Activated CD4-positive, alpha-beta T cell treated with anti-CD3 and anti-CD28 coated beads for 36 hours (primary cell): ENCODE data around the gene KIAA2012. TPM values are rescaled to one million over a fixed set of nuclear protein-coding genes. Genes with fewer than 3 reads are reported as not detected.

ENCODE experiments used
- ATAC-seq: fragments of 200-7000 bp; cut with Tn5 transposase; one replicate; pipeline ENCODE4 v1.10.0; 2021; ENCODE audit warnings: mild to moderate bottlenecking, moderate library complexity
- CTCF ChIA-PET: fragments of 350-600 bp; sonication (Branson Sonifier 250); formaldehyde crosslinking; loops from one replicate; lab custom pipeline; 2021; ENCODE audit warnings: antibody characterized with exemption; lab: Charles Lee
- POLR2A ChIA-PET: fragments of 350-600 bp; sonication (Branson Sonifier 250); formaldehyde crosslinking; loops from one replicate; lab custom pipeline; 2021; ENCODE audit warnings: antibody characterized with exemption, inconsistent platforms; lab: Charles Lee
- DNase-seq: peaks from one replicate; pipeline ENCODE4 v3.0.0-alpha.2; 2020
- H3K27ac Mint-ChIP-seq: one replicate; pipeline ENCODE4 v1.8.0; 2021; ENCODE audit warnings: mixed read lengths
- H3K27me3 Mint-ChIP-seq: one replicate; pipeline ENCODE4 v1.8.0; 2021; ENCODE audit warnings: mixed read lengths
- H3K36me3 Mint-ChIP-seq: one replicate; pipeline ENCODE4 v1.8.0; 2021; ENCODE audit warnings: low read depth, mixed read lengths
- H3K4me1 Mint-ChIP-seq: one replicate; pipeline ENCODE4 v1.8.0; 2021; ENCODE audit warnings: mixed read lengths
- H3K4me3 Mint-ChIP-seq: one replicate; pipeline ENCODE4 v1.8.0; 2021; ENCODE audit warnings: mild to moderate bottlenecking, moderate library complexity, mixed read lengths
- H3K9me3 Mint-ChIP-seq: one replicate; pipeline ENCODE4 v1.8.0; 2021; ENCODE audit warnings: low read depth, mixed read lengths
- intact Hi-C, 2 experiments: fragments of 100-400 bp; cut with DNase I in 1 of 2; cut with micrococcal nuclease in 1 of 2; formaldehyde crosslinking; loops; one replicate each; pipeline versions ENCODE4 v1.14.2 to v1.15.1; 2022 to 2024; cut with DNase I, micrococcal nuclease
- total RNA-seq, 2 experiments: library from RNA; stranded (reverse); gene quantifications; one replicate each; pipeline ENCODE4 v1.2.3, GENCODE V29; 2021

KIAA2012 gene
- total RNA-seq, 2 experiments from 2014 or later, result not detected

GRCh38 chr2:202064881-202065230 is 8.2 kb upstream of the KIAA2012 start:
- Mint-ChIP-seq H3K27me3 (no peaks in the 10 kb centered on the region), H3K36me3 (no peaks in the 10 kb centered on the region), H3K27ac (no peak overlapping the region), H3K4me1 (peaks cover 4% of the 10 kb centered on the region), H3K4me3 (no peak overlapping the region), H3K9me3 (no peaks in the 10 kb centered on the region)
- ChIA-PET POLR2A (interaction anchor here (0.5 kb wide), 1 partner anchor 125 kb away, joined by 9 read pairs; no protein-coding TSS in a partner anchor), CTCF (interaction anchor here (1.2 kb wide), 1 partner anchor 205 kb away, joined by 6 read pairs; no protein-coding TSS in a partner anchor)
- ATAC-seq (no peak), DNase-seq (no peak)
- intact Hi-C loops, result loop anchor here in 1 of 2 experiments (5.0 kb wide), 1 partner anchor 203 kb away; no protein-coding TSS in a partner anchor

GRCh38 chr2:202065876-202066275 is 7.2 kb upstream of the KIAA2012 start:
- ATAC-seq (no peak), DNase-seq (no peak)
- POLR2A ChIA-PET, result no interaction called here
- Mint-ChIP-seq H3K4me3 (no peak overlapping the region), H3K9me3 (no peaks in the 10 kb centered on the region), H3K27ac (no peak overlapping the region), H3K27me3 (no peaks in the 10 kb centered on the region), H3K36me3 (no peaks in the 10 kb centered on the region), H3K4me1 (peaks cover 4% of the 10 kb centered on the region)
- intact Hi-C loops, result no loop called here
- CTCF ChIA-PET, result interaction anchor here (0.5 to 1.2 kb wide), 2 partner anchors 206 to 736 kb away, joined by 3 to 6 read pairs; no protein-coding TSS in a partner anchor

GRCh38 chr2:202066875-202067274 is 6.2 kb upstream of the KIAA2012 start:
- H3K4me1 Mint-ChIP-seq, result peaks cover 7% of the 10 kb centered on the region
- intact Hi-C loops, result no loop called here
- no peak for DNase-seq

GRCh38 chr2:202067589-202067988 is 5.5 kb upstream of the KIAA2012 start:
- H3K4me1 Mint-ChIP-seq, result peaks cover 7% of the 10 kb centered on the region
- no peaks in the 10 kb centered on the region for H3K9me3 Mint-ChIP-seq
- no peaks in the 10 kb centered on the region for H3K27me3 Mint-ChIP-seq
- H3K27ac Mint-ChIP-seq, result no peak overlapping the region
- CTCF ChIA-PET, result no interaction called here
- ATAC-seq (no peak), DNase-seq (no peak)
- H3K4me3 Mint-ChIP-seq, result no peak overlapping the region
- POLR2A ChIA-PET, result interaction anchor here (0.5 kb wide), 1 partner anchor 427 kb away, joined by 9 read pairs; no protein-coding TSS in a partner anchor
- intact Hi-C loops, result no loop called here
- no peaks in the 10 kb centered on the region for H3K36me3 Mint-ChIP-seq

More at GRCh38 chr2:202066875-202067274, 6.2 kb upstream of the KIAA2012 start:
- Mint-ChIP-seq H3K4me3 (no peak overlapping the region), H3K27ac (no peak overlapping the region), H3K36me3 (no peaks in the 10 kb centered on the region), H3K9me3 (no peaks in the 10 kb centered on the region), H3K27me3 (no peaks in the 10 kb centered on the region)
- CTCF ChIA-PET, result no interaction called here
- no peak for ATAC-seq
- POLR2A ChIA-PET, result interaction anchor here (0.5 kb wide), 1 partner anchor 426 kb away, joined by 9 read pairs; no protein-coding TSS in a partner anchor

GRCh38 chr2:202069170-202070067 is 3.6 kb upstream of the KIAA2012 start:
- Mint-ChIP-seq H3K9me3 (no peaks in the 10 kb centered on the region), H3K27me3 (peaks cover 1% of the 10 kb centered on the region), H3K4me1 (peaks cover 5% of the 10 kb centered on the region), H3K4me3 (no peak overlapping the region), H3K27ac (no peak overlapping the region), H3K36me3 (no peaks in the 10 kb centered on the region)
- intact Hi-C loops, result no loop called here
- ChIA-PET CTCF (no interaction called here), POLR2A (no interaction called here)
- DNase-seq (no peak), ATAC-seq (no peak)

GRCh38 chr2:202071107-202071506 is 1.9 kb upstream of the KIAA2012 start:
- intact Hi-C loops, result no loop called here
- peaks cover 1% of the 10 kb centered on the region for H3K27me3 Mint-ChIP-seq
- DNase-seq, result no peak
- peaks cover 3% of the 10 kb centered on the region for H3K4me1 Mint-ChIP-seq
- ChIA-PET CTCF (no interaction called here), POLR2A (no interaction called here)
- H3K27ac Mint-ChIP-seq, result no peak overlapping the region
- no peaks in the 10 kb centered on the region for H3K9me3 Mint-ChIP-seq
- peak; percentile 55 for ATAC-seq
- H3K4me3 Mint-ChIP-seq, result no peak overlapping the region
- no peaks in the 10 kb centered on the region for H3K36me3 Mint-ChIP-seq

- H3K4me3 Mint-ChIP-seq, result no peak overlapping the region
- no peaks in the 10 kb centered on the region for H3K9me3 Mint-ChIP-seq
- intact Hi-C loops, result no loop called here
- peaks cover 3% of the 10 kb centered on the region for H3K4me1 Mint-ChIP-seq
- ATAC-seq, result no peak
- ChIA-PET CTCF (no interaction called here), POLR2A (no interaction called here)
- no peaks in the 10 kb centered on the region for H3K36me3 Mint-ChIP-seq
- no peak overlapping the region for H3K27ac Mint-ChIP-seq
- no peak for DNase-seq
- peaks cover 1% of the 10 kb centered on the region for H3K27me3 Mint-ChIP-seq
Measured at GRCh38 chr2:202072226-202072625, 829 bp upstream of the KIAA2012 start.

GRCh38 chr2:202074324-202074723 is 1.3 kb downstream of the KIAA2012 start:
- H3K9me3 Mint-ChIP-seq, result no peaks in the 10 kb centered on the region
- no peak overlapping the region for H3K4me3 Mint-ChIP-seq
- no peaks in the 10 kb centered on the region for H3K36me3 Mint-ChIP-seq
- no peak overlapping the region for H3K27ac Mint-ChIP-seq
- intact Hi-C loops, result no loop called here
- H3K27me3 Mint-ChIP-seq, result peaks cover 1% of the 10 kb centered on the region
- POLR2A ChIA-PET, result no interaction called here
- peaks cover 3% of the 10 kb centered on the region for H3K4me1 Mint-ChIP-seq
- ATAC-seq (no peak), DNase-seq (no peak)
- CTCF ChIA-PET, result interaction anchor here (0.5 kb wide), 1 partner anchor 329 kb away, joined by 3 read pairs; no protein-coding TSS in a partner anchor

- intact Hi-C loops, result no loop called here
- Mint-ChIP-seq H3K4me3 (no peak overlapping the region), H3K36me3 (no peaks in the 10 kb centered on the region), H3K27me3 (no peaks in the 10 kb centered on the region), H3K9me3 (no peaks in the 10 kb centered on the region), H3K4me1 (no peaks in the 10 kb centered on the region), H3K27ac (no peak overlapping the region)
- DNase-seq (no peak), ATAC-seq (no peak)
- ChIA-PET POLR2A (no interaction called here), CTCF (no interaction called here)
Measured at GRCh38 chr2:202079310-202079709, 6.3 kb downstream of the KIAA2012 start.

- Mint-ChIP-seq H3K4me1 (no peaks in the 10 kb centered on the region), H3K27me3 (no peaks in the 10 kb centered on the region), H3K4me3 (no peak overlapping the region), H3K9me3 (no peaks in the 10 kb centered on the region), H3K36me3 (no peaks in the 10 kb centered on the region), H3K27ac (no peak overlapping the region)
- ChIA-PET POLR2A (no interaction called here), CTCF (interaction anchor here (1.0 kb wide), 1 partner anchor 119 kb away, joined by 3 read pairs; no protein-coding TSS in a partner anchor)
- DNase-seq (no peak), ATAC-seq (no peak)
- intact Hi-C loops, result no loop called here
Measured at GRCh38 chr2:202084265-202084664, 11.2 kb downstream of the KIAA2012 start.

GRCh38 chr2:202088777-202089176 is 15.7 kb downstream of the KIAA2012 start:
- H3K4me3 Mint-ChIP-seq, result no peak overlapping the region
- H3K36me3 Mint-ChIP-seq, result no peaks in the 10 kb centered on the region
- intact Hi-C loops, result no loop called here
- no peaks in the 10 kb centered on the region for H3K9me3 Mint-ChIP-seq
- DNase-seq (no peak), ATAC-seq (no peak)
- H3K27ac Mint-ChIP-seq, result no peak overlapping the region
- no peaks in the 10 kb centered on the region for H3K4me1 Mint-ChIP-seq
- H3K27me3 Mint-ChIP-seq, result peaks cover 7% of the 10 kb centered on the region
- ChIA-PET CTCF (interaction anchor here (1.0 kb wide), 1 partner anchor 15 kb away, joined by 3 read pairs; no protein-coding TSS in a partner anchor), POLR2A (no interaction called here)

- Mint-ChIP-seq H3K9me3 (no peaks in the 10 kb centered on the region), H3K27me3 (peaks cover 7% of the 10 kb centered on the region), H3K36me3 (no peaks in the 10 kb centered on the region), H3K27ac (no peak overlapping the region), H3K4me1 (no peaks in the 10 kb centered on the region), H3K4me3 (no peak overlapping the region)
- ATAC-seq (no peak), DNase-seq (no peak)
- ChIA-PET CTCF (no interaction called here), POLR2A (no interaction called here)
- intact Hi-C loops, result no loop called here
Measured at GRCh38 chr2:202090530-202090929, 17.5 kb downstream of the KIAA2012 start.
